Tibial nerve (tissue), 4 donors: Measurements from ENCODE around the gene OR51B2. TPM values are rescaled to one million over a fixed set of nuclear protein-coding genes. Genes with fewer than 3 reads are reported as not detected.
"Not testable (repeated sequence)": the region's sequence is repeated elsewhere in the genome, so short reads cannot be mapped to it uniquely, and the experiment has no call there.

Source experiments
- DNase-seq, 2 donors: peaks; one replicate each; pipeline ENCODE4 v3.0.0-alpha.2; 2019; ENCODE audit warnings: low spot score in 2 of 2
- H3K27ac ChIP-seq, 4 donors: fragments of 200-600 bp; sonication (generic) in 3 of 4; one replicate each; pipeline ENCODE4 v1.5.1; 2017 to 2019; ENCODE audit warnings: mild to moderate bottlenecking in 1 of 4
- H3K27me3 ChIP-seq, 2 donors: fragments of 200-600 bp; sonication (generic) in 1 of 2; one replicate each; pipeline versions ENCODE4 v1.5.1 to v1.6.0; 2017 to 2019
- H3K36me3 ChIP-seq, 3 donors: fragments of 200-600 bp; sonication (generic); one replicate each; pipeline ENCODE4 v1.5.1; 2018 to 2019
- H3K4me1 ChIP-seq, 4 donors: fragments of 200-600 bp; sonication (generic) in 3 of 4; one replicate each; pipeline ENCODE4 v1.5.1; 2017 to 2019
- H3K4me3 ChIP-seq, 4 donors: fragments of 200-600 bp; sonication (generic) in 3 of 4; one replicate each; pipeline ENCODE4 v1.5.1; 2017 to 2019; ENCODE audit warnings: mild to moderate bottlenecking in 1 of 4, moderate library complexity in 1 of 4
- H3K9me3 ChIP-seq, 4 donors: fragments of 200-600 bp; sonication (generic) in 3 of 4; one replicate each; pipeline ENCODE4 v1.5.1; 2017 to 2019
- CTCF ChIP-seq, 5 experiments: fragments of 200-600 bp in 3 of 5; fragments of 450-650 bp in 2 of 5; sonication (generic) in 3 of 5; IDR thresholded peaks; one replicate each; pipeline ENCODE4 v1.5.1; 2016 to 2019; ENCODE audit warnings: antibody characterized with exemption in 5 of 5, mild to moderate bottlenecking in 3 of 5, moderate library complexity in 2 of 5
- EP300 ChIP-seq, 2 donors: sonication (generic); formaldehyde crosslinking; IDR thresholded peaks; one replicate each; pipeline ENCODE4 v1.6.1; 2017; ENCODE audit warnings: antibody characterized with exemption in 2 of 2, mild to moderate bottlenecking in 1 of 2
- POLR2A ChIP-seq, 2 donors: fragments of 450-650 bp; IDR thresholded peaks; one replicate each; pipeline ENCODE4 v1.6.1; 2017; ENCODE audit warnings: antibody characterized with exemption in 2 of 2, mild to moderate bottlenecking in 2 of 2, moderate library complexity in 2 of 2
- WGBS, 2 donors: methylation state at CpG; one replicate each; pipeline ENCODE4 v1.1.5; 2018; 5-methylcytosine and 5-hydroxymethylcytosine counted together
- total RNA-seq, 4 donors: library from RNA; depleted of rRNA; stranded (reverse); fragments of >200 nt; gene quantifications; one replicate each; pipeline ENCODE4 v1.1.0, GENCODE V29; 2016

Gene OR51B2
- under 1 TPM in 1 of 4 donors, not detected in 3; 0.63 TPM for total RNA-seq

- 60 to 88% methylated on average over 3 of the region's 3 CpGs for whole genome bisulfite sequencing, 2 donors
- Histone ChIP-seq H3K36me3 (no peaks in the 10 kb centered on the region), H3K27me3 (no peaks in the 10 kb centered on the region), H3K4me1 (no peaks in the 10 kb centered on the region), H3K9me3 (no peaks in the 10 kb centered on the region), H3K27ac (no peak within 1 kb of the TSS), H3K4me3 (no peak within 1 kb of the TSS)
- no peak for DNase-seq
- TF ChIP-seq EP300 (IDR thresholded peaks at IDR 0.05): no peak
- TF ChIP-seq POLR2A (IDR thresholded peaks at IDR 0.05): no peak
- TF ChIP-seq CTCF (IDR thresholded peaks at IDR 0.05): no peak
Measured at GRCh38 chr11:5324197-5324596, at the start of gene OR51B2. Gene OR51B2, minus strand, starts transcription at chr11:5324297. Its CDS starts 0 bp downstream, at chr11:5324297.

- no peak overlapping the region for H3K27ac ChIP-seq
- H3K9me3 ChIP-seq: peaks cover 0 to 5% (median 0%) of the 10 kb centered on the region in 4 donors
- TF ChIP-seq EP300 (IDR thresholded peaks at IDR 0.05) (no peak), POLR2A (IDR thresholded peaks at IDR 0.05) (no peak), CTCF (IDR thresholded peaks at IDR 0.05) (no peak)
- no peaks in the 10 kb centered on the region for H3K27me3 ChIP-seq
- no peak for DNase-seq
- no peaks in the 10 kb centered on the region for H3K4me1 ChIP-seq
- no peak overlapping the region for H3K4me3 ChIP-seq
- no peaks in the 10 kb centered on the region for H3K36me3 ChIP-seq
Measured at GRCh38 chr11:5369789-5370188, 45.7 kb upstream of the OR51B2 start.

- Histone ChIP-seq H3K36me3 (no peaks in the 10 kb centered on the region), H3K27me3 (no peaks in the 10 kb centered on the region), H3K4me1 (no peaks in the 10 kb centered on the region), H3K27ac (no peak overlapping the region), H3K9me3 (peaks cover 0 to 5% (median 0%) of the 10 kb centered on the region in 4 donors), H3K4me3 (no peak overlapping the region)
- no peak for DNase-seq
- WGBS, 2 donors: 44 to 49% methylated on average over 3 of the region's 3 CpGs
- no peak for TF ChIP-seq EP300 (IDR thresholded peaks at IDR 0.05)
- no peak for TF ChIP-seq CTCF (IDR thresholded peaks at IDR 0.05)
- no peak for TF ChIP-seq POLR2A (IDR thresholded peaks at IDR 0.05)
Measured at GRCh38 chr11:5368502-5369043, 44.5 kb upstream of the OR51B2 start.

- Histone ChIP-seq H3K27me3 (no peaks in the 10 kb centered on the region), H3K9me3 (no peaks in the 10 kb centered on the region), H3K36me3 (no peaks in the 10 kb centered on the region), H3K4me3 (no peak overlapping the region), H3K27ac (no peak overlapping the region), H3K4me1 (no peaks in the 10 kb centered on the region)
- 46 to 60% methylated on average over 2 of the region's 2 CpGs for WGBS, 2 donors
- no peak for DNase-seq
- no peak for TF ChIP-seq CTCF (IDR thresholded peaks at IDR 0.05)
- no peak for TF ChIP-seq POLR2A (IDR thresholded peaks at IDR 0.05)
- TF ChIP-seq EP300 (IDR thresholded peaks at IDR 0.05): no peak
Measured at GRCh38 chr11:5367448-5368074, 43.5 kb upstream of the OR51B2 start.

- H3K27ac ChIP-seq: no peak overlapping the region
- H3K9me3 ChIP-seq: no peaks in the 10 kb centered on the region
- WGBS, 2 donors: 59 to 72% methylated on average over 1 of the region's 1 CpG
- H3K36me3 ChIP-seq: no peaks in the 10 kb centered on the region
- no peaks in the 10 kb centered on the region for H3K4me1 ChIP-seq
- H3K4me3 ChIP-seq: no peak overlapping the region
- TF ChIP-seq CTCF (IDR thresholded peaks at IDR 0.05) (no peak), POLR2A (IDR thresholded peaks at IDR 0.05) (no peak)
- H3K27me3 ChIP-seq: no peaks in the 10 kb centered on the region
- no peak for DNase-seq
Measured at GRCh38 chr11:5366856-5367255, 42.8 kb upstream of the OR51B2 start.

- H3K27ac ChIP-seq, H3K27me3 ChIP-seq, H3K36me3 ChIP-seq, DNase-seq, H3K4me1 ChIP-seq, H3K9me3 ChIP-seq, H3K4me3 ChIP-seq: not testable (repeated sequence)
- WGBS, 2 donors: 85 to 87% methylated on average over 6 of the region's 6 CpGs
Measured at GRCh38 chr11:5366365-5366764, 42.3 kb upstream of the OR51B2 start.
